ENCODE measurements around the gene CIDEC. TPM values are rescaled to one million over a fixed set of nuclear protein-coding genes. Genes with fewer than 3 reads are reported as not detected.

CIDEC gene
- total RNA-seq, 6 donors from 2014 or later = not detected

- Histone ChIP-seq H3K9me3 (no peaks in the 10 kb centered on the region), H3K36me3 (no peaks in the 10 kb centered on the region), H3K27ac (peak overlapping the region in 1 of 4 donors; percentile 89), H3K4me1 (peaks cover 33 to 62% (median 41%) of the 10 kb centered on the region in 4 donors), H3K27me3 (no peaks in the 10 kb centered on the region), H3K4me3 (no peak overlapping the region)
- no peak for TF ChIP-seq POLR2A (IDR thresholded peaks at IDR 0.05)
- TF ChIP-seq EP300 (IDR thresholded peaks at IDR 0.05) = no peak
- TF ChIP-seq POLR2AphosphoS5 (IDR thresholded peaks at IDR 0.05) = no peak
- TF ChIP-seq CTCF (IDR thresholded peaks at IDR 0.05) = no peak
- no peak for DNase-seq
- 60 to 67% methylated on average over 1 of the region's 1 CpG for WGBS, 2 donors
- ATAC-seq (ENCODE audit: low FRiP score in 2 of 2) = no peak
These were observed 34.0 kb upstream of the CIDEC start for GRCh38 chr3:9914011-9914410.

GRCh38 chr3:9913601-9914000 lies 33.5 kb upstream of the CIDEC start:
- no peaks in the 10 kb centered on the region for H3K27me3 ChIP-seq
- DNase-seq (no peak), ATAC-seq (ENCODE audit: low FRiP score in 2 of 2) (no peak)
- H3K36me3 ChIP-seq = no peaks in the 10 kb centered on the region
- WGBS, 2 donors = 75 to 93% methylated on average over 3 to 5 of the region's 5 CpGs
- no peaks in the 10 kb centered on the region for H3K9me3 ChIP-seq
- no peak overlapping the region for H3K4me3 ChIP-seq
- TF ChIP-seq EP300 (IDR thresholded peaks at IDR 0.05) (no peak), CTCF (IDR thresholded peaks at IDR 0.05) (no peak), POLR2AphosphoS5 (IDR thresholded peaks at IDR 0.05) (no peak), POLR2A (IDR thresholded peaks at IDR 0.05) (no peak)
- peaks cover 37 to 66% (median 43%) of the 10 kb centered on the region in 4 donors for H3K4me1 ChIP-seq
- no peak overlapping the region for H3K27ac ChIP-seq

- H3K9me3 ChIP-seq = no peaks in the 10 kb centered on the region
- peaks cover 33 to 62% (median 37%) of the 10 kb centered on the region in 4 donors for H3K4me1 ChIP-seq
- WGBS, 2 donors = 61 to 65% methylated on average over 7 of the region's 7 CpGs
- H3K36me3 ChIP-seq = peaks cover 0 to 1% (median 0%) of the 10 kb centered on the region in 4 donors
- TF ChIP-seq POLR2AphosphoS5 (IDR thresholded peaks at IDR 0.05) (no peak), EP300 (IDR thresholded peaks at IDR 0.05) (no peak), CTCF (IDR thresholded peaks at IDR 0.05) (no peak), POLR2A (IDR thresholded peaks at IDR 0.05) (no peak)
- H3K27ac ChIP-seq = no peak overlapping the region
- ATAC-seq (ENCODE audit: low FRiP score in 2 of 2) (no peak), DNase-seq (no peak)
- no peak overlapping the region for H3K4me3 ChIP-seq
- no peaks in the 10 kb centered on the region for H3K27me3 ChIP-seq
These were observed 32.4 kb upstream of the CIDEC start for GRCh38 chr3:9912294-9912935.

GRCh38 chr3:9911863-9912262 lies 31.8 kb upstream of the CIDEC start:
- Histone ChIP-seq H3K4me3 (no peak overlapping the region), H3K27me3 (no peaks in the 10 kb centered on the region), H3K4me1 (peaks cover 29 to 56% (median 33%) of the 10 kb centered on the region in 4 donors), H3K36me3 (peaks cover 0 to 5% (median 0%) of the 10 kb centered on the region in 4 donors), H3K27ac (no peak overlapping the region), H3K9me3 (no peaks in the 10 kb centered on the region)
- 65 to 74% methylated on average over 8 of the region's 8 CpGs for WGBS, 2 donors
- TF ChIP-seq POLR2A (IDR thresholded peaks at IDR 0.05) (no peak), POLR2AphosphoS5 (IDR thresholded peaks at IDR 0.05) (no peak), EP300 (IDR thresholded peaks at IDR 0.05) (no peak), CTCF (IDR thresholded peaks at IDR 0.05) (no peak)
- no peak for ATAC-seq (ENCODE audit: low FRiP score in 2 of 2)
- DNase-seq = no peak
